Esophagus squamous epithelium (tissue), 5 donors: Measurements from ENCODE around the gene YBX2. TPM values are rescaled to one million over a fixed set of nuclear protein-coding genes. Genes with fewer than 3 reads are reported as not detected.

Experiments
- DNase-seq: peaks from one replicate; lab custom pipeline; 2025; lab: John Stamatoyannopoulos, UW
- H3K27ac ChIP-seq, 4 donors: fragments of 200-600 bp; sonication (generic); one replicate each; pipeline ENCODE4 v1.5.1; 2016 to 2019; ENCODE audit warnings: mild to moderate bottlenecking in 1 of 4
- H3K27me3 ChIP-seq, 4 donors: fragments of 200-600 bp; sonication (generic); 1 replicate in 3 of 4; 2 replicates in 1 of 4; pipeline versions ENCODE4 v1.5.1 to v1.6.0; 2017 to 2021; ENCODE audit warnings: antibody characterized with exemption in 1 of 4
- H3K36me3 ChIP-seq, 3 donors: fragments of 200-600 bp; sonication (generic); one replicate each; pipeline ENCODE4 v1.5.1; 2016 to 2019
- H3K4me1 ChIP-seq, 3 donors: fragments of 200-600 bp; sonication (generic); one replicate each; pipeline ENCODE4 v1.5.1; 2017 to 2019
- H3K4me3 ChIP-seq, 4 donors: fragments of 200-600 bp; sonication (generic); 1 replicate in 3 of 4; 2 replicates in 1 of 4; pipeline ENCODE4 v1.5.1; 2016 to 2019; ENCODE audit warnings: mild to moderate bottlenecking in 2 of 4, moderate library complexity in 1 of 4
- H3K9me3 ChIP-seq, 3 donors: fragments of 200-600 bp; sonication (generic); one replicate each; pipeline ENCODE4 v1.5.1; 2016 to 2019
- CTCF ChIP-seq, 6 experiments: fragments of 450-650 bp in 4 of 6; fragments of 200-600 bp in 2 of 6; sonication (generic) in 2 of 6; IDR thresholded peaks; one replicate each; pipeline ENCODE4 v1.5.1; 2016 to 2019; ENCODE audit warnings: antibody characterized with exemption in 6 of 6, mild to moderate bottlenecking in 4 of 6, moderate library complexity in 4 of 6
- POLR2A ChIP-seq, 4 donors: fragments of 450-650 bp; IDR thresholded peaks; one replicate each; pipeline ENCODE4 v1.6.1; 2017; ENCODE audit warnings: antibody characterized with exemption in 4 of 4, mild to moderate bottlenecking in 4 of 4, moderate library complexity in 3 of 4
- WGBS, 2 donors: methylation state at CpG; one replicate each; pipeline ENCODE4 v1.1.5; 2018; 5-methylcytosine and 5-hydroxymethylcytosine counted together
- intact Hi-C: fragments of 100-400 bp; cut with DNase I; formaldehyde crosslinking; loops from one replicate; pipeline ENCODE4 v1.15.0; 2022
- total RNA-seq, 4 donors: library from RNA; depleted of rRNA; stranded (reverse); fragments of >200 nt; gene quantifications; one replicate each; pipeline ENCODE4 v1.1.0, GENCODE V29; 2016
- donor health status: DM: yes; HTN: yes; CAD: no.

YBX2 gene
- total RNA-seq, 4 donors from 2014 or later, result 0.44 to 3.8 (median 2.3) TPM

- H3K36me3 ChIP-seq, result peaks cover 38 to 79% (median 55%) of the 10 kb centered on the region in 3 donors
- DNase-seq, result no peak
- no peak for TF ChIP-seq CTCF (IDR thresholded peaks at IDR 0.05)
- no peak for TF ChIP-seq POLR2A (IDR thresholded peaks at IDR 0.05)
- H3K9me3 ChIP-seq, result no peaks in the 10 kb centered on the region
- H3K27me3 ChIP-seq, result no peaks in the 10 kb centered on the region
- WGBS, 2 donors, result 82 to 91% methylated on average over 11 to 13 of the region's 16 CpGs
- H3K4me1 ChIP-seq, result peaks cover 22 to 43% (median 28%) of the 10 kb centered on the region in 3 donors
- no peak overlapping the region for H3K27ac ChIP-seq
- intact Hi-C loops, result no loop called here
- H3K4me3 ChIP-seq, result no peak overlapping the region
Observed at GRCh38 chr17:7317161-7317803, 22.8 kb upstream of the YBX2 start.

GRCh38 chr17:7315570-7316235 is 21.3 kb upstream of the YBX2 start:
- 33 to 54% methylated on average over 7 to 9 of the region's 30 CpGs for WGBS, 2 donors
- Histone ChIP-seq H3K27me3 (no peaks in the 10 kb centered on the region), H3K4me3 (peak overlapping the region; percentile 85 to 94 (median 90)), H3K27ac (peak overlapping the region; percentile 92 to 99 (median 96)), H3K4me1 (peaks cover 22 to 58% (median 31%) of the 10 kb centered on the region in 3 donors), H3K9me3 (no peaks in the 10 kb centered on the region), H3K36me3 (peaks cover 34 to 79% (median 53%) of the 10 kb centered on the region in 3 donors)
- no peak for TF ChIP-seq CTCF (IDR thresholded peaks at IDR 0.05)
- no peak for TF ChIP-seq POLR2A (IDR thresholded peaks at IDR 0.05)
- DNase-seq, result no peak
- intact Hi-C loops, result no loop called here

- no peaks in the 10 kb centered on the region for H3K27me3 ChIP-seq
- intact Hi-C loops, result no loop called here
- peak; percentile 67 for DNase-seq
- H3K4me1 ChIP-seq, result peaks cover 25 to 66% (median 37%) of the 10 kb centered on the region in 3 donors
- 0% methylated on average over 5 to 8 of the region's 95 CpGs for WGBS, 2 donors
- H3K9me3 ChIP-seq, result no peaks in the 10 kb centered on the region
- H3K36me3 ChIP-seq, result peaks cover 35 to 79% (median 54%) of the 10 kb centered on the region in 3 donors
- peak within 1 kb of the TSS; percentile 92 to 99 (median 96) for H3K27ac ChIP-seq
- H3K4me3 ChIP-seq, result peak within 1 kb of the TSS; percentile 85 to 94 (median 90)
- TF ChIP-seq POLR2A (IDR thresholded peaks at IDR 0.05) (peak in 3 of 4 donors; percentile 81 to 88 (median 83)), CTCF (IDR thresholded peaks at IDR 0.05) (peak in 1 of 6 experiments; percentile 17)
Observed at GRCh38 chr17:7314719-7315569, 20.5 kb upstream of the YBX2 start, which contains the start of gene GPS2. TSS of gene GPS2 (minus strand) at chr17:7315360. CDS start at chr17:7315052, 308 bp downstream.

GRCh38 chr17:7313890-7314718 is 19.7 kb upstream of the YBX2 start:
- Histone ChIP-seq H3K4me3 (peak overlapping the region; percentile 85 to 94 (median 90)), H3K9me3 (no peaks in the 10 kb centered on the region), H3K27ac (peak overlapping the region; percentile 92 to 99 (median 96)), H3K4me1 (peaks cover 33 to 74% (median 46%) of the 10 kb centered on the region in 3 donors), H3K36me3 (peaks cover 39 to 78% (median 59%) of the 10 kb centered on the region in 3 donors), H3K27me3 (no peaks in the 10 kb centered on the region)
- no peak for TF ChIP-seq CTCF (IDR thresholded peaks at IDR 0.05)
- TF ChIP-seq POLR2A (IDR thresholded peaks at IDR 0.05), result no peak
- intact Hi-C loops, result no loop called here
- 39 to 40% methylated on average over 9 of the region's 9 CpGs for WGBS, 2 donors
- DNase-seq, result no peak
